ENCODE measurements around the gene OR5D18.
"Not testable (repeated sequence)": the region's sequence is repeated elsewhere in the genome, so short reads cannot be mapped to it uniquely, and the experiment has no call there.

The OR5D18 gene

GRCh38 chr11:55819330-55819729, at the start of gene OR5D18:
Gene OR5D18, plus strand, starts transcription at chr11:55819630. Its CDS starts 0 bp downstream, at chr11:55819630.
- DNase-seq, result no peak
- in situ Hi-C loops (cut with HindIII; ENCODE audit: low pct_ligation_motif_present, low pct_unique_long_range_greater_than_20kb, low sequenced_read_pairs), result no loop called here

GRCh38 chr11:55773138-55773537, 46.3 kb upstream of the OR5D18 start, which contains the start of gene OR5D13:
Gene OR5D13, plus strand, starts transcription at chr11:55773438. Its CDS starts 0 bp downstream, at chr11:55773438.
- in situ Hi-C loops (cut with HindIII; ENCODE audit: low pct_ligation_motif_present, low pct_unique_long_range_greater_than_20kb, low sequenced_read_pairs), result no loop called here
- DNase-seq, result no peak

- in situ Hi-C loops (cut with HindIII; ENCODE audit: low pct_ligation_motif_present, low pct_unique_long_range_greater_than_20kb, low sequenced_read_pairs), result no loop called here
Observed at GRCh38 chr11:55791606-55792005, 27.8 kb upstream of the OR5D18 start.

GRCh38 chr11:55793321-55793720, 26.1 kb upstream of the OR5D18 start:
- DNase-seq, result no peak
- in situ Hi-C loops (cut with HindIII; ENCODE audit: low pct_ligation_motif_present, low pct_unique_long_range_greater_than_20kb, low sequenced_read_pairs), result no loop called here

More at GRCh38 chr11:55791606-55792005, 27.8 kb upstream of the OR5D18 start:
- no peak for DNase-seq

- DNase-seq, result no peak
- in situ Hi-C loops (cut with HindIII; ENCODE audit: low pct_ligation_motif_present, low pct_unique_long_range_greater_than_20kb, low sequenced_read_pairs), result no loop called here
Observed at GRCh38 chr11:55795256-55795655, 24.2 kb upstream of the OR5D18 start, which contains the start of gene OR5D14. Gene OR5D14, plus strand, starts transcription at chr11:55795556. Its CDS starts 0 bp downstream, at chr11:55795556.

- no peak for DNase-seq
- in situ Hi-C loops (cut with HindIII; ENCODE audit: low pct_ligation_motif_present, low pct_unique_long_range_greater_than_20kb, low sequenced_read_pairs), result no loop called here
Observed at GRCh38 chr11:55806248-55806647, 13.2 kb upstream of the OR5D18 start.

GRCh38 chr11:55811067-55811466, 8.4 kb upstream of the OR5D18 start, which contains the start of gene OR5L1:
Gene OR5L1, plus strand, starts transcription at chr11:55811367. Its CDS starts 100 bp downstream, at chr11:55811467.
- in situ Hi-C loops (cut with HindIII; ENCODE audit: low pct_ligation_motif_present, low pct_unique_long_range_greater_than_20kb, low sequenced_read_pairs), result no loop called here
- no peak for DNase-seq

GRCh38 chr11:55826919-55827318, 7.5 kb downstream of the OR5D18 start, which contains the start of gene OR5L2:
Gene OR5L2, plus strand, starts transcription at chr11:55827219. Its CDS starts 0 bp downstream, at chr11:55827219.
- in situ Hi-C loops (cut with HindIII; ENCODE audit: low pct_ligation_motif_present, low pct_unique_long_range_greater_than_20kb, low sequenced_read_pairs), result no loop called here

GRCh38 chr11:55838452-55838851, 19.0 kb downstream of the OR5D18 start, which contains the start of gene OR5D16:
Gene OR5D16, plus strand, starts transcription at chr11:55838752. Its CDS starts 0 bp downstream, at chr11:55838752.
- in situ Hi-C loops (cut with HindIII; ENCODE audit: low pct_ligation_motif_present, low pct_unique_long_range_greater_than_20kb, low sequenced_read_pairs), result no loop called here
- DNase-seq, result no peak

More at GRCh38 chr11:55826919-55827318, 7.5 kb downstream of the OR5D18 start, which contains the start of gene OR5L2:
- DNase-seq, result no peak

GRCh38 chr11:55847453-55847852, 28.0 kb downstream of the OR5D18 start:
- DNase-seq, result no peak
- in situ Hi-C loops (cut with HindIII; ENCODE audit: low pct_ligation_motif_present, low pct_unique_long_range_greater_than_20kb, low sequenced_read_pairs), result no loop called here

GRCh38 chr11:55849037-55849436, 29.6 kb downstream of the OR5D18 start:
- no peak for DNase-seq
- in situ Hi-C loops (cut with HindIII; ENCODE audit: low pct_ligation_motif_present, low pct_unique_long_range_greater_than_20kb, low sequenced_read_pairs), result no loop called here

GRCh38 chr11:55852141-55852540, 32.7 kb downstream of the OR5D18 start:
- no peak for DNase-seq
- in situ Hi-C loops (cut with HindIII; ENCODE audit: low pct_ligation_motif_present, low pct_unique_long_range_greater_than_20kb, low sequenced_read_pairs), result no loop called here

GRCh38 chr11:55854704-55855103, 35.3 kb downstream of the OR5D18 start:
- in situ Hi-C loops (cut with HindIII; ENCODE audit: low pct_ligation_motif_present, low pct_unique_long_range_greater_than_20kb, low sequenced_read_pairs), result no loop called here
- DNase-seq, result no peak

- in situ Hi-C loops (cut with HindIII; ENCODE audit: low pct_ligation_motif_present, low pct_unique_long_range_greater_than_20kb, low sequenced_read_pairs); DNase-seq: not testable (repeated sequence)
Observed at GRCh38 chr11:55867354-55867753, 47.9 kb downstream of the OR5D18 start.

All from ACHN (cell line).